Stimulated activated CD4-positive, alpha-beta T cell treated with anti-CD3 and anti-CD28 coated beads, Interleukin-1b, Interleukin-23, amount 100 ng/mL, for 24 hours (primary cell): Measurements from ENCODE around the gene RSPH3.

Experiments used
- DNase-seq, 4 experiments: peaks; one replicate each; pipeline ENCODE4 v3.0.0-alpha.2; 2020; ENCODE audit warnings: low read depth in 4 of 4, low spot score in 1 of 4

The RSPH3 gene

GRCh38 chr6:158938220-158938619 is 61.8 kb downstream of the RSPH3 start:
- no peak for DNase-seq

DNA sequence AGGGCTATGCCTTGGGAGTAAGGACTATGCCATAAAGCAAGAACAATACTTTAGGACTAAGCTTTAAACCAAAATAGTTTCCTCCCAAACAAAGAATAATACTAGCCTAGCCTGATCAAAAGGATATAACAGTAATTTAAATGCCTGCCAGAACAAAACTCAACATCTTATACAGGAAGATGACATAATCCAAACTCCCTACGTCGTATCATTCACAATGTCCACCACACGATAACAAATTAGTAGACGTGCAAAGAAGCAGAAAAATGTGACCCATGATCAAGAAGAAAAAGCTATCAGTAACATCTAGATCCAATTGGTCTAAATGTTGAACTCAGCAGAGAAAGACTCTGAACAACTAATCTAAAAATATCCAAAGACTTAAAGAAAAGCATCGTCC is 65.8 kb downstream of the RSPH3 start:
- no peak for DNase-seq

DNA sequence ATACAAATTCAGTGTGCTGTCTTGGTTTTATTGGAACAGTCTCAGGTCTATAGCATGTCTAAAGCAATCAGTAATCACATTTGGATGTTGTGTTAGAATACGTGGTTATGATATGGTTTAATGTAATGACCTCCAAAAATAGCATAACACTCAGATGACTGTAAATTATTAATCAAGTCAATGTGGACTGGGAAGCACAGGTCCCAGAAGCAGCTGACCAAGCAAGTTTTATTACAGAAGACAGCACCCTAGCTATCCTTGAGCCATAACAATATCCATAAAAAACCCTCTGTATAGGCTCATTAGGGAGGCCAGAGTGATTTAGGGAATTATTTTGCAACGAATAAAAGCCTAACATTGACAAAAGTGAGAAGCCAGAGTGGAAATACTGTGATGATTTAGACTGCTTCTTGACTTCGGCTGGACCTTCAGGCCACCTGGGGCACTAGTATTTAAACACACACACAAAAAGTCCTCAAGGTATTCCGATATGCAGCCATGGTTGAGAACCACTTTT is 66.9 kb downstream of the RSPH3 start:
- DNase-seq: no peak

DNA sequence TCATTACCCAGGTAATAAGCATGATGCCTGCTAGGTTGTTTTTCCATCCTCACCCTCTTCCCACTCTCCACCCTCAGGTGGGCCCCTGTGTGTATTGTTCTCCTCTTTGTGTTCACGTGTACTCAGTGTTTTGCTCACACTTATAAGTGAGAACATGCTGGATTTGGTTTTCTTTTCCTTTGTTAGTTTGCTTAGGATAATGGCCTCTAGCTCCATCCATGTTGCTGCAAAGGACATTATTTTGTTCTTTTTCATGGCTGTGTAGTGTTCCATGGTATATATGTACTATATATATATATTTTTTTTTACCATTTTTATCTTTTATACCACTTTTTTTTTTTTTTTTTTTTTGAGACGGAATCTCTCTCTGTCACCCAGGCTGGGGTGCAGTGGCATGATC is 71.9 kb downstream of the RSPH3 start:
- DNase-seq: no peak

DNA sequence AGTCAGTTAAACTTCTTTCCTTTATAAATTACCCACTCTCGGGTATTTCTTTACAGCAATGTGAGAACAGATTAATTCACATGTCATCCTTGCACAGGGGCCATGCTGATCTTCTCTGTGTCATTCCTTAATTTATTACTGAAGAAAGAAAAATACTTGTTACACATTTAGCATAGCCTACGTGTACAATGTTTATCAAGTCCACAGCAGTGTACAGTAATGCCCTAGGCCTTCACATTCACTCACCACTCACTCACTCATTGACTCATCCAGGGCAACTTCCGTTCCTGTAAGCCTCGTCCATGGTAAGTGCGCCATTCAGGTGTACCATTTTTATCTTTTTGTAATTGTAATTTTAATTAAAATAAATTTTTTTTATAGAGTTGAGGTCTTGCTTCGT is 73.6 kb downstream of the RSPH3 start:
- no peak for DNase-seq

DNA sequence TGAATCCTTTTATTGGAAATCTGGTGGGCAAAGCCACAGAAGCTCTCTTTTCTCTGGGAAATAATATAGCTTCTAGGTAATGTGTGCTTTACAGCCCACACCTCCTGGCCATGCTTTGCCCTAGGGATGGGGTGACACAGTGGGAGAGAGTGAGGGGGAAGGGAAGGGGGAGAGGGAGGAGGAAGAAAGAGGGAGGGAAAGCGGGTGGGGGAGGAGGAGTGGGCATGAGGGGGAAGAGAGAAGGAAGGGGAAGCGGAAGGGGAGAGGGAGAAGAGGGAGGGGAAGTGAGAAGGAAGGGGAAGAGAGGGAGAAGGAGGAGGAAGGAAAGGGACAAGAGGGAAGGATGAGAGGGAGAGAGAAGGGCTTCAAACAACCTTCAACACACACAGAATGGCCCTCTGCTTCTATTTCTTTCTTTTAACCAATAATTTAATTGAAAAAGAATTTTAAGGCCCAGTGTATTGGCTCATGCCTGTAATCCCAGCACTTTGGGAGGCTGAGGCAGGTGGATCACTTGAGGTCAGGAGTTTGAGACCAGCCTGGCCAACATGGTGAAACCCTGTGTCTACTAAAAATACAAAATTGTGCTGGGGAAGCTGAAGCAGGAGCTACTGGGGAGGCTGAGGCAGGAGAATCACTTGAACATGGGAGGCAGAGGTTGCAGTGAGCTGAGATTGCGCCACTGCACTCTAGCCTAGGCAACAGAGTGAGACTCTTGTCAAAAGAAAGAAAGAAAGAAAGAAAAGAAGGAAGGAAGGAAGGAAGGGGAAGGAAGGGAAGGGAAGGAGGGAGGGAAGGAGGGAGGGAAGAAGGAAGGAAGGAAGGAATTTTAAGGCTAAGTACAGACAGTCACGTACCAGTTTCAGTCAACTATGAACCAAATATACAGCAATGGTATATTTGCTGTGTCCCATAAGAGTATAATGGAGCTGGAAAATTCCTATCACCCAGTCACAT is 75.2 kb downstream of the RSPH3 start:
- no peak for DNase-seq

DNA sequence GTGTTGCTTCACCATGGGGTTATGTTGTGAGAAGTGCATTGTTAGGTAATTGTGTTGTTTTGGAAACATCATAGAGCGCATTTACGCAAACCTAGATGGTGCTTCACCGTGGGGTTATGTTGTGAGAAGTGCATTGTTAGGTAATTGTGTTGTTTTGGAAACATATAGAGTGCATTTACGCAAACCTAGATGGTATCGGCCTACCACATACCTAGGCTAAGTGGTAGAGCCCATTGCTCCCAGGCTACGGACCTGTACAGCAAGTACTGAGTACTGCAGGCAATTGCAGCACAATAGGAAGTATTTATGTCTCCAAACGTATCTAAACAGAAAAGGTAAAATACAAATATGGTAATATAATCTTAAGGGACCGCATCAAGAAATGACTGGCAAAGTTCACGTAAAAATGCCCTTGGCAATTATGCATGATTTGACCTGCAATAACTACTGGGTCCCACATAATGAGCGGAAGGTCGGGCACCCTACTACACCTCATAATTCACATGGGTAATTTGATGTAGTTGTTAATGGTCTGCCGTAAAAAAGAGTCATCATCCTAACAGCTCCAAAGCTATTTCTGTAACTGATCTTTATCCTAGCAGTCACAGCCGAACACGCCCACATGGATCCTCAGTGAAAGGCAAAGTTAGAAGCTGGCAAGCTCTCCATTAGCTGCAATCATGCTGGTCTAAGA is 76.0 kb downstream of the RSPH3 start:
- DNase-seq: no peak
